Stimulated activated CD8-positive, alpha-beta memory T cell treated with anti-CD3 and anti-CD28 coated beads, Interleukin-12 subunit alpha, Interleukin-12 subunit beta, amount 100 ng/mL, for 1 hour (primary cell): Measurements from ENCODE around the gene SGSH.

Experiments used
- DNase-seq: peaks from one replicate; pipeline ENCODE4 v3.0.0-alpha.2; 2020; ENCODE audit warnings: low read depth

Gene SGSH

DNA sequence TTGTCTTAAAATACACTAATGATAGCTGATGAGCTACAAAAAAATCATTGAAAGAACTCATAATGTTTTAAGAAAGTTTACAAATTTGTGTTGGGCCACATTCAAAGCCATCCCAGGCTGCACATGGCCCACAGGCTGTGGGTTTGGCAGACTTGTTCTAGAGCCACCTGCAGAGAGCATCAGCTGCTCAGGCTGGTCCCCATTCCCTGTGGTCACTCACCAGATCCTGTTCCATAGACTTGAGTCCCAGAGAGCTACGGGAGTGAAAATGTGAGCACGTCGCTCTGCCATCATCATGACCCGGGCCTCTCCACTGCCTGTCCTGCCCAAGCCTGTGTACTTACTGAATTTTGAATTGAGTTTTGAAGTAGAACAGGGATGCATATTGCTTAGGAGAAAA is 7.0 kb upstream of the SGSH start:
- DNase-seq = no peak

DNA sequence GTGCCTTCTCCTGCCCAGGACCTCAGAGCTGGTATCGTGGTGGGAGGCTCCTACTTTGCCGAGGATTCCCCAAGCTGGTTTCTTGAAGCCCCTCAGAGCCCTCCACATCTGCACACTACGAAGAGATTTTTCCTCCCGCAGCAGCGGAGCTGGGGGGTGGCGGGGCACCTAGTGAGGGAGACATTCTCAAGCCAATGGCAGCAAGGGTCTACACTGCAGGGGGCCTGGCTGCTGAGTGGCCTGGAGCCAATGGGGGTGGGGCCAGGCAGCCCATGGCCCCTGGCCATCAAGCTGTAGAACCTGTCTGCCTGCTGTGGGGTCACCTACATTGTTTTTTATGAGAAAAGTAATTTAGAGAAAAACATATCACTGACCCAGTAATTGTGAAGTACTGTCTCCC is 5.1 kb upstream of the SGSH start:
- no peak for DNase-seq

- DNase-seq = no peak
These were observed 4.5 kb upstream of the SGSH start for GRCh38 chr17:80224683-80225082.

GRCh38 chr17:80223838-80224497 is 3.8 kb upstream of the SGSH start:
- no peak for DNase-seq

DNA sequence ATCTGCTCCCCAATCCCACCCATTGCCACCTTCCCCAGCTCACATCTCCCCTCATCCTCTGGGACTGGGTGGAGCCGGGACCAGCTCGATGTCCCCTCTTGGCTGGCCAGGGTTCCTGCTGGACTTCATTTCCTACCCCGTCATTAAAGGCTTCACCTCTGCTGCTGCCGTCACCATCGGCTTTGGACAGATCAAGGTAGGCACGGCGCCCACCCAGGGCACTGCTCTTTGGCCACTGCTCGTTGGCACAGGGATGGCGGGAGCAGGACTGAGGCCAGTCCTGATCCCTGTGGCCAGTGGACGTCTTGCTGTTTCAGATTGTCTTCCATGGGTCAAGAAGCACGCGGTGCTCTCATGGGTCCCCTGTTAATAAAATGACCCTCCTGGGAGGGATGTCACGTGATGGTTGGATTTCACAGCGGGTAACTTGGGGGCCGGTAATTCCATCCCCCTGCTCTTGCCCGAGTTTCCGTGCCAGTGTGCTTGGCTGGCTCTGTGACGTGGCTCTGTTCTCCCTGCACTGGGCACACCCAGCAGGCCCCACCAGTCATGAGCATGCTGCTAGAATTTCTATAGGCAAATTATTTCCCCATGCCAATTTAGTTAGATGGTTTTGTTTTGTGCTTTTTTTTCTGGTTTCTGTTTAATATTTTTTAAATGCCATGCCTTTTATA is 3.1 kb upstream of the SGSH start:
- no peak for DNase-seq

GRCh38 chr17:80222376-80223141 is 2.4 kb upstream of the SGSH start:
- DNase-seq = no peak

DNA sequence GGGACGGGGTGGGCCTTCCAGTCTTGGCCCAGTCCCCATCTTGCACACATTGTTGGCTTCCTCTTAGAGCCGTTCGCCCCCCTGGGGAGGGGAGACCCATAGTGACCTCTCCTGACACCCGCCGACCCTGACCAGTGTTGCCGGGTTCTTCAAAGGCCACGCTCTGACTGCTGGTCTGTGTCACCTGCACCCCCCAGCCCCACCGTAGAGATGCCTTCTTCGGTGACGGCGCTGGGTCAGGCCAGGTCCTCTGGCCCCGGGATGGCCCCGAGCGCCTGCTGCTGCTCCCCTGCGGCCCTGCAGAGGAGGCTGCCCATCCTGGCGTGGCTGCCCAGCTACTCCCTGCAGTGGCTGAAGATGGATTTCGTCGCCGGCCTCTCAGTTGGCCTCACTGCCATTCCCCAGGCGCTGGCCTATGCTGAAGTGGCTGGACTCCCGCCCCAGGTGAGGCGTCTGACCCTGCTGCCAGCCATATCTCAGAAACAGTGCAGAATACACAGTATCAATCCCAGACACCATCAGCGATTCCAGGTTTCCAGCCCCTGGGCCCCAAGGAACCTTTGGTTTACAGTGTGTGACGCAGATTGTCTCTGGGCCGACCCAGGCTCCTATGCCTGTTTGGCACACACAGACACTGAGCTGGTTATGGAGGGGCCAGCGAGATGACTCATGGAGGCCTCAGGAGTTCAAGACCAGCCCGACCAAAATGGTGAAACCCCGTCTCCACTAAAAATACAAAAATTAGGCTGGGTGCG is 1.4 kb upstream of the SGSH start:
- DNase-seq = no peak

DNA sequence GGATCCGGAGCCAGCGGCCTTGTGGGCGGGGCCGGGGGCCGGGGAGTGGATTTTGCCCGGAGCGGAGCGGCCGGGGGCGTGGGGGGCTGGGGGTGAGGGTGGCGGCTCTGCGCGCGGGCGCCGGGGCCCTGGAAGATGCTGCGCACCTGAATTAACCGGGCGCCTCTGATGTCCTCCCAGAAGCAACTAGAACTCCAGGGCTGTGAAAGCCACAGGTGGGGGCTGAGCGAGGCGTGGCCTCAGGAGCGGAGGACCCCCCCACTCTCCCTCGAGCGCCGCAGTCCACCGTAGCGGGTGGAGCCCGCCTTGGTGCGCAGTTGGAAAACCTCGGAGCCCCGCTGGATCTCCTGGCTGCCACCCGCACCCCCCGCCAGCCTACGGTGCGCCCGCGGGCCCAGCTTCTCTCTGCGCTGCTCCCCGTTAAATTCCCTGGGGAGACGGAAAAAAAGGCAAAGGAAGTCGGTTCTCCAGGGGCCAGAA is 643 bp upstream of the SGSH start:
- no peak for DNase-seq

- DNase-seq = no peak
These were observed 425 bp downstream of the SGSH start for GRCh38 chr17:80219763-80220053.

GRCh38 chr17:80219013-80219762 is 945 bp downstream of the SGSH start:
- peak; percentile 94 for DNase-seq

GRCh38 chr17:80218391-80218790 is 1.7 kb downstream of the SGSH start:
- no peak for DNase-seq

GRCh38 chr17:80217703-80218362 is 2.3 kb downstream of the SGSH start:
- DNase-seq = no peak

DNA sequence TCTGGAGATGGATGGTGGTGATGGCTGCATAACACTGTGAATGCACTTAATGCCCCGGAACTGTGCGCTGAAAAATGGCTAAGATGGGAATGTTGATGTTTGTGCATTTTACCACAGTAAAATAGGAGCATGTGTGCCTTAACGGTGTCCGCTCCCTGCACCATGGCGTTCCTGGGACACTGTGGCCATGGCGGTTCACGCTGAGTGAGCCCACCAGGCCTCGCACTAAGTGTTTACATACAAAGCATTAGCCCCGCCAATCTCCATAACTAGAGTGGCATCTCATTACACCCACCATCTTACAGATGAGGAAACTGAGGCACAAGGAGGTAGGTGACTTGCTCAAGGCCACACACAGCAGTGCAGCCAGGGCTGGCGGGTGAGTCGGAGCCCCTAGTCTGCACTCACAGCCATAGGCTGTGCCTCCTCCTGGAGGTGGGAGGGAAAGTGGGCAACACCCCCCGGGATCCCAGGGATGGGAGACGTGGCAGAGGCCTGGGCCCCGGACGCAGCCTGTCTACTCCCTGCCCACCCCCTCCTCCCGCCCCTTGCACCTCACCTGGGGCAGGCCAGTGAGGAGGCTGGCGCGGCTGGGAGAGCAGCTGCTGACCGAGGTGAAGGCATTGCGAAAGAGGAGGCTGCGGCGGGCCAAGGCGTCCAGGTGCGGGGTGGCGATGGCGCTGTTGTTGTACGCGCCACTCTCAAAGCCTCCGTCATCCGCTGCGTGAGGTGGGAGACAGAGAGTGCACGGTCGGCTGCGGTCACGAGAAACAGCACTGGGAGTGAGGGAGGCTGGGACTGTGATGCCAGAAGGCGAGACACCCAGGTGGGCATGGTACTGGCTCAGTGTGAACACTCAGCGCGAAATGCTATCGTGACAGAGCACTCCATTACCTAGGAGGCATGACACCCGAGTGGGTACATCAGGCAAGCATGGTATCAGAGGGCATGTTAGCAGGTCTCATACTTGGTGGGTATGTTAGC is 3.4 kb downstream of the SGSH start:
- DNase-seq = no peak

- no peak for DNase-seq
These were observed 5.3 kb downstream of the SGSH start for GRCh38 chr17:80214878-80215210.

GRCh38 chr17:80214012-80214877 is 5.9 kb downstream of the SGSH start:
- DNase-seq = no peak

GRCh38 chr17:80213643-80213975 is 6.5 kb downstream of the SGSH start:
- no peak for DNase-seq

GRCh38 chr17:80212962-80213642 is 7.0 kb downstream of the SGSH start:
- DNase-seq = no peak

- DNase-seq = no peak
These were observed 7.6 kb downstream of the SGSH start for GRCh38 chr17:80212511-80212910.

DNA sequence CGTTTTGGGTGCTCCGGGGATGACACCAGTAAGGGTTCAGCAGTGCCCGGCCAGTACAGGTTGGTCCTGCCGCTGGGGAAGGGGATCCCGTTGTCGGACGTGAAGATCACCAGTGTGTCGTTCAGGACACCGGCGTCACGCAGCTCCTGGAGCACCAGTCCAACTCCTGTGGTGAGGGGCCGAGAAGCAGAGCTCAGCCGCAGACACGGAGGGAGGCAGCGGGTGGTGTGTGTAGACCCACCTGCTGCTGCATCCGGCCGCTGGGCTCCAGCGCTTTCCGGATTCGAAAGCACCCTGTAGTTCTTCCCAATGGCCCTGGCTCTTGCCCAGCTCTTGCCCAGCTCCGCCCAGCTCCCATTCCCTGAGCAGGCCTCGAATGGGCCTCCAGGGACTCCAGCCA is 8.0 kb downstream of the SGSH start:
- no peak for DNase-seq
